HepG2 (cell line): ENCODE measurements around the gene TEAD4. TPM values are rescaled to one million over a fixed set of nuclear protein-coding genes. Genes with fewer than 3 reads are reported as not detected.
A peak's percentile ranks its signal among the peaks of the same experiment; 100 is the strongest.

Experiments
- ATAC-seq: fragments of 200-7000 bp; cut with Tn5 transposase; 3 replicates; pipeline ENCODE4 v1.9.1; 2020; ENCODE audit warnings: mild to moderate bottlenecking, moderate library complexity
- BruUV-seq: library from RNA; stranded (reverse); fragments of 400-500 nt; replicated peaks from 2 replicates; lab custom pipeline; 2021; lab: Mats Ljungman, UMichigan
- CTCF ChIA-PET: fragments of 300-600 bp; formaldehyde crosslinking; extraction: SDS; loops from one replicate; lab custom pipeline; 2021; ENCODE audit warnings: low total read pairs, inconsistent platforms, low intra/inter-chr PET ratio; lab: Yijun Ruan, JAX
- POLR2A ChIA-PET: fragments of 350-600 bp; sonication (Branson Sonifier 250); formaldehyde crosslinking; loops from one replicate; lab custom pipeline; 2020; ENCODE audit warnings: antibody characterized with exemption, inconsistent platforms; lab: Yijun Ruan, JAX
- DNase-seq: peaks from one replicate; pipeline ENCODE4 v3.0.0-alpha.2; 2015; ENCODE audit warnings: low spot score
- FAIRE-seq: peaks from 3 replicates; lab custom pipeline; 2011; peaks lifted over from hg19 to GRCh38; lab: Jason Lieb, UNC
- H2AFZ ChIP-seq: one replicate; pipeline ENCODE4 v1.6.1; 2011; ENCODE audit warnings: low read length, inconsistent platforms
- H3K27ac ChIP-seq: fragments of 300-600 bp; 3 replicates; pipeline ENCODE4 v1.8.0; 2011; ENCODE audit warnings: mixed run types, mild to moderate bottlenecking, mixed read lengths, low read length, inconsistent platforms; ENCODE audit not compliant: insufficient read depth; ENCODE audit errors: extremely low read length
- H3K27me3 ChIP-seq, 2 experiments: fragments of 200-600 bp in 1 of 2; 2 replicates in 1 of 2; 3 replicates in 1 of 2; pipeline versions ENCODE4 v1.6.0 to v1.8.0; 2011; ENCODE audit warnings: low read length in 2 of 2, mild to moderate bottlenecking in 2 of 2, moderate library complexity in 2 of 2, inconsistent platforms in 1 of 2; ENCODE audit not compliant: insufficient read depth in 2 of 2, control insufficient read depth in 1 of 2
- H3K36me3 ChIP-seq, 2 experiments: fragments of 200-600 bp in 1 of 2; replicated peaks in 1 of 2; 2 replicates in 1 of 2; 3 replicates in 1 of 2; pipeline versions ENCODE4 v1.5.1 to v1.8.0; 2011; ENCODE audit warnings: low read length in 2 of 2, inconsistent platforms in 1 of 2; ENCODE audit not compliant: insufficient read depth in 2 of 2, control insufficient read depth in 1 of 2
- H3K4me1 ChIP-seq: 2 replicates; pipeline ENCODE4 v1.5.1; 2012; ENCODE audit warnings: low read length, inconsistent platforms; ENCODE audit not compliant: insufficient read depth
- H3K4me2 ChIP-seq: 2 replicates; pipeline ENCODE4 v1.6.0; 2011; ENCODE audit warnings: low read depth, low read length, inconsistent platforms
- H3K4me3 ChIP-seq, 3 experiments: fragments of 200-600 bp in 1 of 3; sonication (generic), shearing (Covaris generic) in 1 of 3; replicated peaks in 1 of 3; 2 replicates each; pipeline ENCODE4 v1.5.1; 2011 to 2016; ENCODE audit warnings: low read length in 3 of 3, inconsistent platforms in 2 of 3, low read depth in 2 of 3, mild to moderate bottlenecking in 2 of 3, control low read depth in 1 of 3, mixed read lengths in 1 of 3; ENCODE audit not compliant: insufficient read depth in 1 of 3
- H3K79me2 ChIP-seq: one replicate; pipeline ENCODE4 v1.6.1; 2011; ENCODE audit warnings: low read length, inconsistent platforms; ENCODE audit not compliant: insufficient read depth
- H3K9ac ChIP-seq: 2 replicates; pipeline ENCODE4 v1.6.0; 2011; ENCODE audit warnings: mild to moderate bottlenecking, low read depth, low read length, inconsistent platforms; ENCODE audit not compliant: insufficient read depth
- H3K9me3 ChIP-seq: 2 replicates; pipeline ENCODE4 v1.5.1; 2012; ENCODE audit warnings: mild to moderate bottlenecking, low read length
- H4K20me1 ChIP-seq: 2 replicates; pipeline ENCODE4 v1.6.0; 2011; ENCODE audit warnings: inconsistent platforms, mild to moderate bottlenecking, low read length, moderate library complexity; ENCODE audit not compliant: insufficient read depth
- AGO2 ChIP-seq: fragments of 200-400 bp; formaldehyde crosslinking; optimal IDR thresholded peaks from 2 replicates; pipeline ENCODE3; 2017; ENCODE audit warnings: mild to moderate bottlenecking, low read depth, low read length, moderate library complexity
- NR3C1 ChIP-seq: sonication (generic); formaldehyde crosslinking; IDR thresholded peaks from 2 replicates; pipeline ENCODE4 v1.4.0; 2020; ENCODE audit warnings: missing genetic modification reagents
- RBM22 ChIP-seq: fragments of 200-400 bp; formaldehyde crosslinking; optimal IDR thresholded peaks from 2 replicates; pipeline ENCODE3; 2017; ENCODE audit warnings: mild to moderate bottlenecking, low read length, moderate library complexity
- SKIL ChIP-seq: sonication (generic); formaldehyde crosslinking; IDR thresholded peaks from 2 replicates; pipeline ENCODE4 v1.8.0; 2022; ENCODE audit warnings: missing genetic modification reagents, mild to moderate bottlenecking, moderate library complexity, borderline replicate concordance
- WGBS: methylation state at CpG from one replicate; pipeline ENCODE4 v1.1.6; 2017; ENCODE audit warnings: low lambda C conversion rate; 5-methylcytosine and 5-hydroxymethylcytosine counted together
- in situ Hi-C: cut with HindIII; loops from 2 replicates; pipeline ENCODE4 v1.10.0; 2017; ENCODE audit warnings: low pct_unique_long_range_greater_than_20kb; ENCODE audit not compliant: extremely low pct_ligation_motif_present
- intact Hi-C: fragments of 100-400 bp; cut with micrococcal nuclease; formaldehyde crosslinking; loops from one replicate; pipeline ENCODE4 v1.10.0; 2022; ENCODE audit not compliant: unreplicated experiment
- polyA plus RNA-seq, 8 experiments: library from polyadenylated mRNA; depleted of rRNA in 3 of 8; stranded (reverse) in 7 of 8; unstranded in 1 of 8; fragments of >200 nt; fragmentation: Illumina TruSeq in 4 of 8; extraction: Trizol in 4 of 8; gene quantifications; 2 replicates each; pipeline versions ENCODE4 v1.2.1 to v1.2.3, GENCODE V29; 2011 to 2016; ENCODE audit warnings: low read depth in 4 of 8, missing spikeins in 1 of 8, mixed read lengths in 1 of 8; ENCODE audit not compliant: insufficient read depth in 1 of 8
- total RNA-seq, 5 experiments: library from RNA; depleted of rRNA; stranded (reverse); fragments of >200 nt; fragmentation: Illumina TruSeq; extraction: Trizol; gene quantifications; 2 replicates each; pipeline ENCODE4 v1.2.3, GENCODE V29; 2016; ENCODE audit warnings: low read depth in 1 of 5

The TEAD4 gene
- total and polyA plus RNA-seq, 2 of the 13 experiments (the other 11 are each of a cell fraction or from before 2014, with no cell fraction given), result 45.0 to 69.4 TPM

GRCh38 chr12:3032770-3033538 lies 73.8 kb downstream of the TEAD4 start:
- H4K20me1 ChIP-seq, result peaks cover 3% of the 10 kb centered on the region; the same call in 1 of the 2 replicates
- H3K4me2 ChIP-seq, result no peak overlapping the region
- no peaks in the 10 kb centered on the region for H3K27me3 ChIP-seq
- ATAC-seq (peak; percentile 10; the same call in 1 of the 3 replicates), DNase-seq (no peak), FAIRE-seq (no peak)
- TF ChIP-seq AGO2 (peak; percentile 12), NR3C1 (CRISPR knock-in tag) (no peak), RBM22 (peak; percentile 21), SKIL (no peak)
- H3K4me3 ChIP-seq, result no peak overlapping the region
- H3K36me3 ChIP-seq, result peaks cover 33 to 64% of the 10 kb centered on the region in 2 experiments
- H3K27ac ChIP-seq, result no peak overlapping the region
- H3K79me2 ChIP-seq, result no peaks in the 10 kb centered on the region
- POLR2A ChIA-PET, result no interaction called here
- in situ Hi-C loops, result loop anchor here (10.0 kb wide), 1 partner anchor 148 kb away; no protein-coding TSS in a partner anchor
- intact Hi-C loops, result loop anchor here (5.0 kb wide), 1 partner anchor 71 kb away; no protein-coding TSS in a partner anchor
- no TSS peak for BruUV-seq
- H3K4me1 ChIP-seq, result no peaks in the 10 kb centered on the region
- H3K9me3 ChIP-seq, result no peaks in the 10 kb centered on the region
- WGBS, result 89% methylated on average over 9 of the region's 27 CpGs
- no peak overlapping the region for H3K9ac ChIP-seq
- no peak overlapping the region for H2AFZ ChIP-seq
- CTCF ChIA-PET, result no interaction called here
